CD4-positive, alpha-beta memory T cell (primary cell): ENCODE measurements around the gene SIMC1. TPM values are rescaled to one million over a fixed set of nuclear protein-coding genes. Genes with fewer than 3 reads are reported as not detected.

Experiments used
- CTCF ChIA-PET: fragments of 350-600 bp; sonication (Branson Sonifier 250); formaldehyde crosslinking; loops from one replicate; lab custom pipeline; 2021; ENCODE audit warnings: inconsistent platforms; ENCODE audit not compliant: partially characterized antibody; lab: Charles Lee
- POLR2A ChIA-PET: fragments of 350-600 bp; sonication (Branson Sonifier 250); formaldehyde crosslinking; loops from one replicate; lab custom pipeline; 2021; ENCODE audit not compliant: partially characterized antibody; lab: Charles Lee
- DNase-seq, 5 donors: peaks; one replicate each; pipeline versions ENCODE4 v3.0.0 to v3.0.0-alpha.2; 2020 to 2022; ENCODE audit warnings: mixed read lengths in 1 of 5
- H3K27ac ChIP-seq: one replicate; pipeline ENCODE4 v1.7.0; 2013; ENCODE audit warnings: low read depth, low read length
- H3K27me3 ChIP-seq: 2 replicates; pipeline ENCODE4 v1.7.0; 2013; ENCODE audit warnings: mild to moderate bottlenecking, low read length, moderate library complexity; ENCODE audit not compliant: insufficient read depth
- H3K36me3 ChIP-seq: 2 replicates; pipeline ENCODE4 v1.7.0; 2013; ENCODE audit warnings: mild to moderate bottlenecking, low read length, moderate library complexity; ENCODE audit not compliant: insufficient read depth
- H3K4me1 ChIP-seq: 2 replicates; pipeline ENCODE4 v1.7.0; 2013; ENCODE audit warnings: mild to moderate bottlenecking, low read length, moderate library complexity; ENCODE audit not compliant: insufficient read depth
- H3K4me3 ChIP-seq, 2 donors: one replicate each; pipeline ENCODE4 v1.7.0; 2013; ENCODE audit warnings: low read length in 2 of 2, mild to moderate bottlenecking in 1 of 2
- H3K9me3 ChIP-seq, 2 donors: one replicate each; pipeline ENCODE4 v1.7.0; 2013; ENCODE audit warnings: low read length in 2 of 2, control low read depth in 1 of 2; ENCODE audit not compliant: control insufficient read depth in 1 of 2
- H3K27ac Mint-ChIP-seq, 7 donors: one replicate each; pipeline ENCODE4 v1.8.0; 2020 to 2021; ENCODE audit warnings: mixed read lengths in 7 of 7, mild to moderate bottlenecking in 6 of 7, inconsistent platforms in 3 of 7, moderate library complexity in 3 of 7
- H3K27me3 Mint-ChIP-seq, 2 donors: one replicate each; pipeline ENCODE4 v1.8.0; 2020 to 2021; ENCODE audit warnings: mixed read lengths in 2 of 2
- H3K36me3 Mint-ChIP-seq, 2 donors: one replicate each; pipeline ENCODE4 v1.8.0; 2020 to 2021; ENCODE audit warnings: mixed read lengths in 2 of 2, inconsistent platforms in 1 of 2, mild to moderate bottlenecking in 1 of 2
- H3K4me1 Mint-ChIP-seq, 4 donors: one replicate each; pipeline ENCODE4 v1.8.0; 2020 to 2021; ENCODE audit warnings: mixed read lengths in 4 of 4, mild to moderate bottlenecking in 1 of 4
- H3K4me3 Mint-ChIP-seq, 8 donors: one replicate each; pipeline ENCODE4 v1.8.0; 2020 to 2021; ENCODE audit warnings: mixed read lengths in 8 of 8, mild to moderate bottlenecking in 7 of 8, moderate library complexity in 6 of 8, inconsistent platforms in 3 of 8
- H3K9me3 Mint-ChIP-seq, 8 donors: one replicate each; pipeline ENCODE4 v1.8.0; 2020 to 2021; ENCODE audit warnings: mixed read lengths in 8 of 8, mild to moderate bottlenecking in 5 of 8, inconsistent platforms in 3 of 8, moderate library complexity in 1 of 8
- intact Hi-C: fragments of 100-400 bp; cut with micrococcal nuclease; formaldehyde crosslinking; loops from one replicate; pipeline ENCODE4 v1.15.1; 2023
- polyA plus RNA-seq, 2 donors: library from polyadenylated mRNA; unstranded; fragments of 300-500 nt; fragmentation: Illumina TruSeq; gene quantifications; one replicate each; pipeline ENCODE4 v1.2.3, GENCODE V29; 2021
- total RNA-seq, 2 experiments: library from RNA; stranded (reverse); gene quantifications; one replicate each; pipeline ENCODE4 v1.2.3, GENCODE V29; 2021

SIMC1 gene
- total and polyA plus RNA-seq, 4 experiments from 2014 or later: 3.1 to 27.3 (median 21.6) TPM

- Mint-ChIP-seq H3K4me3 (peak overlapping the region; percentile 75 to 98 (median 78)), H3K27me3 (no peaks in the 10 kb centered on the region), H3K36me3 (peaks cover 15 to 55% of the 10 kb centered on the region in 2 donors), H3K27ac (peak overlapping the region in 6 of 7 donors; percentile 30 to 90 (median 81)), H3K9me3 (no peaks in the 10 kb centered on the region), H3K4me1 (peaks cover 28 to 54% (median 42%) of the 10 kb centered on the region in 4 donors)
- Histone ChIP-seq H3K9me3 (no peaks in the 10 kb centered on the region), H3K27ac (no peak overlapping the region), H3K36me3 (peaks cover 17% of the 10 kb centered on the region), H3K4me1 (peaks cover 28% of the 10 kb centered on the region), H3K27me3 (no peaks in the 10 kb centered on the region), H3K4me3 (no peak overlapping the region)
- ChIA-PET POLR2A (interaction anchor here (0.8 to 3.0 kb wide), 3 partner anchors 30 to 183 kb away, joined by 4 to 22 read pairs (median 11); partner anchors contain the start of gene CLTB), CTCF (interaction anchor here (1.1 to 1.7 kb wide), 2 partner anchors 213 to 630 kb away, joined by 4 read pairs; no protein-coding TSS in a partner anchor)
- no peak for DNase-seq
- intact Hi-C loops: loop anchor here (2.0 kb wide), 1 partner anchor 57 kb away; the partner anchor contains the start of gene CLTB
These were observed 121.4 kb downstream of the SIMC1 start for GRCh38 chr5:176359658-176360057.

DNA sequence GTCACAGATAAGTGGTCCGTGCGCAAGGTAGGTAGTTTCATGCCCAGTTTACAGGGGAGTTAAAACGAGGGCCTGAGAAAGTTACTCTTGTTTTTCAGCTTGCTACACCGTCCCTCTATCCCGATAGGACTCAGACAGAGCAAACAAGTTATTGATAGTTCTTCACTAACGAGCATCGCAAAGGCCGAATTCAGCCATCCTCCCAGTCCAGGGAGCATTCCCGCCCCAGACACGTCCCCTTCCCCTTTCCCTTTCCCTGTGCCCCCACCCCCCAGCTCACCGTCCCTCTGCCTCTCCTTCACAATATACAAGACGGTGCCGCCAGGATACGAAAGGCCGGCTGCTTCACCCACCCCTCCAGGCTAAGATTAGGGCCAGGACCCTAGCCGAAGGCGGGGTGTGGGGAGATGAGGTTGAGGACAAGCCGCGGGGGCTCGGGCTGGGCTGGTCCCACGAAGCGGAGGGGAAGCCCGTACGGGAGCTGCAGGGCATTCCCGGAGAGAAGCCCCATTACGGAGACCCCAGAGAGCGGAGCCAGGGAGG is 122.7 kb downstream of the SIMC1 start:
- Histone ChIP-seq H3K27me3 (no peaks in the 10 kb centered on the region), H3K27ac (peak overlapping the region; percentile 78), H3K4me3 (peak overlapping the region; percentile 91 to 97), H3K4me1 (peaks cover 34% of the 10 kb centered on the region), H3K36me3 (peaks cover 14% of the 10 kb centered on the region), H3K9me3 (no peaks in the 10 kb centered on the region)
- Mint-ChIP-seq H3K4me1 (peaks cover 29 to 54% (median 40%) of the 10 kb centered on the region in 4 donors), H3K9me3 (no peaks in the 10 kb centered on the region), H3K27me3 (no peaks in the 10 kb centered on the region), H3K36me3 (peaks cover 11 to 43% of the 10 kb centered on the region in 2 donors), H3K27ac (peak overlapping the region; percentile 92 to 98 (median 97)), H3K4me3 (peak overlapping the region; percentile 97 to 99 (median 98))
- ChIA-PET CTCF (interaction anchor here (0.9 to 1.7 kb wide), 3 partner anchors 8 to 631 kb away, joined by 3 to 4 read pairs (median 3); no protein-coding TSS in a partner anchor), POLR2A (interaction anchor here (1.2 to 3.3 kb wide), 10 partner anchors 9 to 286 kb away, joined by 4 to 40 read pairs (median 8); partner anchors contain the start of genes CLTB, HIGD2A, NOP16 and RNF44)
- DNase-seq: peak in 1 of 5 donors; percentile 46
- intact Hi-C loops: loop anchor here (1.0 to 2.0 kb wide), 4 partner anchors 27 to 176 kb away; partner anchors contain the start of genes CLTB, FAF2, HIGD2A and NOP16

DNA sequence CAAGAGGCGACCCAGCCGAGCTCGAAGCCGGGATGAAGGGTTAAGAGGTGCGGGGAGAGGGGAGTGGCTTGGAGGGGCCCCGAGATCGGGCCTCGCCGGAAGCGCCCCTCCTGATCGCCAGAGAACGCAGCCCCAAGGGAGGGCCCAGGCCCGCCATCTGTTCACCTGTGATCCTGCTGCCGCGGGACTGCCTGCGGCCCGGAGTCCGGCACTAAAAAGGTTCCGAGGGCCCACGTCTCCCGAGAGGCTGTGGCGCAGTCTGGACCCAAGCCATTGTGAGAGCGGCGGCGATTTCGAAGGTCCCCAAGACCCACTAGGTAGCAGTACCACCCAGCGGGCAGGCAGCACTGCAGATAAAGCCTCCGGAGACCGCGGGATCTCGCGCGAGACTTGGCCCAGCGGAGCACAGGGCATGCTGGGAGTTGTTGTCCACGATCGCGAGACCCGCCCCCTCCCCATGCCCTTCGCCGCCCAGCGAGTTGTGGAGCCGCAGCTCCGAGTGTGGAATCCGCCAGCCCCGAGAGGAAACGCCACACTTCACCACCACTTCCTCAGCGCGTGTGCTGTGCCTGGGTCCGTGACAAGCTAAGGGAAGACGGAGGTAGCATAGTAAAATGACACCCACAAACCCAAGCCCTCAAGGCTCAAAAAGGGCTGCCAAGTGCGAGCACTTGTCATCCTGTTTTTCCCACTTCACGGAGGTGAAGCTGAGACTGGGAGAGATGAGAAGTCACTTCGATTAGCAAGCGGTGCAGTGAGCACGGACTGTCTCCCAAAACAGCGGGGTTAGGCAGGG is 123.4 kb downstream of the SIMC1 start, which contains the start of gene KIAA1191:
Gene KIAA1191 (minus strand): TSS at position 328 of the 796 bp plus-strand sequence. CDS start 2,256 bp downstream, outside the sequence.
- Histone ChIP-seq H3K27me3 (no peaks in the 10 kb centered on the region), H3K4me1 (peaks cover 39% of the 10 kb centered on the region), H3K9me3 (no peaks in the 10 kb centered on the region), H3K36me3 (peaks cover 9% of the 10 kb centered on the region), H3K27ac (peak within 1 kb of the TSS; percentile 78), H3K4me3 (peak within 1 kb of the TSS; percentile 91 to 97)
- DNase-seq: peak; percentile 93 to 97 (median 94)
- Mint-ChIP-seq H3K36me3 (peaks cover 11 to 39% of the 10 kb centered on the region in 2 donors), H3K27ac (peak within 1 kb of the TSS; percentile 92 to 98 (median 97)), H3K4me1 (peaks cover 27 to 57% (median 42%) of the 10 kb centered on the region in 4 donors), H3K27me3 (no peaks in the 10 kb centered on the region), H3K9me3 (no peaks in the 10 kb centered on the region), H3K4me3 (peak within 1 kb of the TSS; percentile 97 to 99 (median 98))
- ChIA-PET POLR2A (interaction anchor here (0.6 to 3.3 kb wide), 14 partner anchors 9 to 765 kb away, joined by 3 to 40 read pairs (median 6); partner anchors contain the start of genes CLTB, HIGD2A, NOP16 and RNF44), CTCF (interaction anchor here (0.8 to 1.7 kb wide), 6 partner anchors 8 to 632 kb away, joined by 3 to 4 read pairs (median 3); partner anchors contain the start of gene FAF2)
- intact Hi-C loops: loop anchor here (1.0 to 2.0 kb wide), 4 partner anchors 27 to 176 kb away; partner anchors contain the start of genes CLTB, FAF2, HIGD2A and NOP16

- Mint-ChIP-seq H3K4me3 (peak overlapping the region; percentile 97 to 99 (median 98)), H3K9me3 (no peaks in the 10 kb centered on the region), H3K36me3 (peaks cover 11 to 36% of the 10 kb centered on the region in 2 donors), H3K27me3 (no peaks in the 10 kb centered on the region), H3K27ac (peak overlapping the region; percentile 92 to 98 (median 97)), H3K4me1 (peaks cover 28 to 55% (median 42%) of the 10 kb centered on the region in 4 donors)
- H3K27me3 ChIP-seq: no peaks in the 10 kb centered on the region
- intact Hi-C loops: no loop called here
- H3K27ac ChIP-seq: peak overlapping the region; percentile 78
- H3K36me3 ChIP-seq: peaks cover 9% of the 10 kb centered on the region
- H3K4me3 ChIP-seq: peak overlapping the region; percentile 91 to 97
- H3K4me1 ChIP-seq: peaks cover 39% of the 10 kb centered on the region
- ChIA-PET CTCF (interaction anchor here (0.8 to 1.1 kb wide), 5 partner anchors 9 to 173 kb away, joined by 3 to 4 read pairs (median 3); partner anchors contain the start of gene FAF2), POLR2A (interaction anchor here (0.8 to 3.3 kb wide), 13 partner anchors 10 to 285 kb away, joined by 3 to 40 read pairs (median 6); partner anchors contain the start of genes CLTB, HIGD2A, NOP16 and RNF44)
- DNase-seq: peak in 1 of 5 donors; percentile 4
- no peaks in the 10 kb centered on the region for H3K9me3 ChIP-seq
These were observed 123.9 kb downstream of the SIMC1 start for GRCh38 chr5:176362233-176362490.

GRCh38 chr5:176364765-176365350 is 126.6 kb downstream of the SIMC1 start:
- Mint-ChIP-seq H3K36me3 (peaks cover 0 to 31% of the 10 kb centered on the region in 2 donors), H3K27ac (peak overlapping the region; percentile 19 to 84 (median 79)), H3K4me1 (peaks cover 18 to 47% (median 31%) of the 10 kb centered on the region in 4 donors), H3K27me3 (no peaks in the 10 kb centered on the region), H3K4me3 (peak overlapping the region; percentile 76 to 86 (median 78)), H3K9me3 (no peaks in the 10 kb centered on the region)
- no peak for DNase-seq
- intact Hi-C loops: loop anchor here (1.0 kb wide), 1 partner anchor 23 kb away; the partner anchor contains the start of genes HIGD2A and NOP16
- Histone ChIP-seq H3K4me3 (peak overlapping the region; percentile 26 to 57), H3K36me3 (no peaks in the 10 kb centered on the region), H3K27ac (peak overlapping the region; percentile 57), H3K9me3 (no peaks in the 10 kb centered on the region), H3K27me3 (no peaks in the 10 kb centered on the region), H3K4me1 (peaks cover 33% of the 10 kb centered on the region)
- ChIA-PET CTCF (no interaction called here), POLR2A (interaction anchor here (0.6 kb wide), 1 partner anchor 169 kb away, joined by 3 read pairs; no protein-coding TSS in a partner anchor)
